H9 (cell line): ENCODE results near the gene OXSR1. TPM values are rescaled to one million over a fixed set of nuclear protein-coding genes. Genes with fewer than 3 reads are reported as not detected.

Source experiments
- DNase-seq: peaks from one replicate; pipeline ENCODE4 v3.0.0-alpha.2; 2017
- H2AFZ ChIP-seq: one replicate; pipeline ENCODE4 v1.6.1; 2013; ENCODE audit warnings: mild to moderate bottlenecking, low read length, control low read depth, moderate library complexity
- H2AK5ac ChIP-seq: 2 replicates; pipeline ENCODE4 v1.6.1; 2013; ENCODE audit warnings: low read length, control low read depth, mixed read lengths; ENCODE audit not compliant: insufficient read length
- H2BK120ac ChIP-seq: one replicate; pipeline ENCODE4 v1.6.1; 2013; ENCODE audit warnings: low read depth, mild to moderate bottlenecking, low read length, control low read depth, inconsistent platforms; ENCODE audit not compliant: poor library complexity, severe bottlenecking
- H2BK12ac ChIP-seq: 2 replicates; pipeline ENCODE4 v1.6.1; 2013; ENCODE audit warnings: low read length, control low read depth, mixed read lengths, low read depth; ENCODE audit not compliant: insufficient read length
- H2BK15ac ChIP-seq: 2 replicates; pipeline ENCODE4 v1.6.1; 2013; ENCODE audit warnings: low read depth, low read length, control low read depth
- H2BK20ac ChIP-seq: one replicate; pipeline ENCODE4 v1.6.1; 2013; ENCODE audit warnings: low read depth, mild to moderate bottlenecking, low read length, control low read depth, inconsistent platforms; ENCODE audit not compliant: poor library complexity, severe bottlenecking
- H2BK5ac ChIP-seq: 2 replicates; pipeline ENCODE4 v1.6.1; 2013; ENCODE audit warnings: low read length, control low read depth, mixed read lengths; ENCODE audit not compliant: insufficient read length
- H3K14ac ChIP-seq: 2 replicates; pipeline ENCODE4 v1.6.1; 2013; ENCODE audit warnings: low read length, control low read depth; ENCODE audit not compliant: insufficient read depth
- H3K18ac ChIP-seq: 2 replicates; pipeline ENCODE4 v1.6.1; 2013; ENCODE audit warnings: low read depth, mild to moderate bottlenecking, mixed read lengths, low read length, control low read depth; ENCODE audit not compliant: insufficient read length
- H3K23ac ChIP-seq: 2 replicates; pipeline ENCODE4 v1.6.1; 2013; ENCODE audit warnings: low read length, control low read depth, mixed read lengths, low read depth; ENCODE audit not compliant: insufficient read length
- H3K23me2 ChIP-seq: 2 replicates; pipeline ENCODE4 v1.6.1; 2013; ENCODE audit warnings: low read depth, mild to moderate bottlenecking, mixed read lengths, low read length, control low read depth; ENCODE audit not compliant: insufficient read length, poor library complexity, severe bottlenecking
- H3K27ac ChIP-seq: 2 replicates; pipeline ENCODE4 v1.5.1; 2013; ENCODE audit warnings: low read length, control low read depth, mixed read lengths, low read depth; ENCODE audit not compliant: insufficient read length
- H3K27me3 ChIP-seq: 2 replicates; pipeline ENCODE4 v1.6.1; 2013; ENCODE audit warnings: low read length, control low read depth, inconsistent platforms; ENCODE audit not compliant: insufficient read depth
- H3K4ac ChIP-seq: 2 replicates; pipeline ENCODE4 v1.6.1; 2013; ENCODE audit warnings: low read depth, mild to moderate bottlenecking, control low read depth, inconsistent platforms, low read length, moderate library complexity
- H3K4me1 ChIP-seq: 2 replicates; pipeline ENCODE4 v1.6.1; 2013; ENCODE audit warnings: low read length, control low read depth, inconsistent platforms; ENCODE audit not compliant: insufficient read depth
- H3K4me2 ChIP-seq: 2 replicates; pipeline ENCODE4 v1.6.1; 2013; ENCODE audit warnings: low read length, control low read depth, mixed read lengths; ENCODE audit not compliant: insufficient read length, insufficient read depth
- H3K56ac ChIP-seq: 2 replicates; pipeline ENCODE4 v1.6.1; 2013; ENCODE audit warnings: low read depth, mild to moderate bottlenecking, mixed read lengths, low read length, control low read depth; ENCODE audit not compliant: insufficient read length
- H3K79me1 ChIP-seq: 2 replicates; pipeline ENCODE4 v1.6.1; 2013; ENCODE audit warnings: low read depth, mild to moderate bottlenecking, moderate library complexity, low read length, control low read depth, inconsistent platforms; ENCODE audit not compliant: insufficient read depth, poor library complexity, severe bottlenecking
- H3K79me2 ChIP-seq: 2 replicates; pipeline ENCODE4 v1.6.1; 2013; ENCODE audit warnings: low read length, control low read depth, inconsistent platforms; ENCODE audit not compliant: insufficient read depth
- H3K9ac ChIP-seq: 2 replicates; pipeline ENCODE4 v1.6.1; 2013; ENCODE audit warnings: low read length, control low read depth, mixed read lengths; ENCODE audit not compliant: insufficient read length; ENCODE audit errors: extremely low read depth
- H3K9me3 ChIP-seq: one replicate; pipeline ENCODE4 v1.6.1; 2013; ENCODE audit warnings: low read depth, low read length, inconsistent platforms; ENCODE audit not compliant: control insufficient read depth
- H3T11ph ChIP-seq: one replicate; pipeline ENCODE4 v1.6.1; 2013; ENCODE audit warnings: mild to moderate bottlenecking, low read length, control low read depth, inconsistent platforms
- H4K20me1 ChIP-seq: one replicate; pipeline ENCODE4 v1.6.1; 2013; ENCODE audit not compliant: control insufficient read depth, insufficient read length, insufficient read depth
- H4K5ac ChIP-seq: 2 replicates; pipeline ENCODE4 v1.6.1; 2013; ENCODE audit warnings: low read depth, mild to moderate bottlenecking, mixed read lengths, low read length, control low read depth; ENCODE audit not compliant: insufficient read length
- H4K8ac ChIP-seq: replicated peaks from 2 replicates; pipeline ENCODE4 v1.6.1; 2013; ENCODE audit warnings: low read length, control low read depth, mixed read lengths, low read depth; ENCODE audit not compliant: insufficient read length
- H4K91ac ChIP-seq: 2 replicates; pipeline ENCODE4 v1.6.1; 2013; ENCODE audit warnings: low read depth, mild to moderate bottlenecking, moderate library complexity, mixed read lengths, low read length, control low read depth; ENCODE audit not compliant: insufficient read length
- H3K27ac Mint-ChIP-seq, 3 experiments: 2 replicates in 2 of 3; 3 replicates in 1 of 3; pipeline ENCODE4 v1.8.0; 2020 to 2021; ENCODE audit warnings: mixed read lengths in 3 of 3, mild to moderate bottlenecking in 1 of 3, moderate library complexity in 1 of 3
- H3K27me3 Mint-ChIP-seq: 2 replicates; pipeline ENCODE4 v1.8.0; 2021; ENCODE audit warnings: low read depth, mild to moderate bottlenecking, moderate library complexity, mixed read lengths
- H3K36me3 Mint-ChIP-seq, 3 experiments: 2 replicates in 2 of 3; 3 replicates in 1 of 3; pipeline ENCODE4 v1.8.0; 2020 to 2021; ENCODE audit warnings: low read depth in 3 of 3, mixed read lengths in 3 of 3; ENCODE audit not compliant: insufficient read depth in 1 of 3
- H3K4me1 Mint-ChIP-seq, 2 experiments: 2 replicates each; pipeline ENCODE4 v1.8.0; 2020; ENCODE audit warnings: mixed read lengths in 2 of 2
- H3K4me3 Mint-ChIP-seq, 2 experiments: 2 replicates in 1 of 2; 3 replicates in 1 of 2; pipeline ENCODE4 v1.8.0; 2020 to 2021; ENCODE audit warnings: mild to moderate bottlenecking in 2 of 2, mixed read lengths in 2 of 2, moderate library complexity in 1 of 2
- H3K9me3 Mint-ChIP-seq, 2 experiments: 2 replicates in 1 of 2; 3 replicates in 1 of 2; pipeline ENCODE4 v1.8.0; 2020; ENCODE audit warnings: mild to moderate bottlenecking in 2 of 2, mixed read lengths in 2 of 2, moderate library complexity in 1 of 2
- WGBS: extraction: QIAGEN DNeasy Blood & Tissue Kit; methylation state at CpG from one replicate; pipeline ENCODE4 v1.1.7; 2013; ENCODE audit warnings: missing lambda C conversion rate, low lambda C conversion rate, mixed read lengths; ENCODE audit not compliant: insufficient read length; ENCODE audit errors: extremely low coverage; 5-methylcytosine and 5-hydroxymethylcytosine counted together
- total RNA-seq: library from RNA; stranded (reverse); gene quantifications from 2 replicates; pipeline ENCODE4 v1.2.1, GENCODE V29; 2021
- TF ChIP-seq, protein P1 (sequence below): fragments of 200-600 bp; sonication (generic); conservative IDR thresholded peaks from 3 replicates; pipeline ENCODE4 v1.8.0; 2021; ENCODE audit warnings: antibody characterized with exemption, mild to moderate bottlenecking

The OXSR1 gene
- total RNA-seq, 1 experiment from 2014 or later = 54.1 TPM

DNA sequence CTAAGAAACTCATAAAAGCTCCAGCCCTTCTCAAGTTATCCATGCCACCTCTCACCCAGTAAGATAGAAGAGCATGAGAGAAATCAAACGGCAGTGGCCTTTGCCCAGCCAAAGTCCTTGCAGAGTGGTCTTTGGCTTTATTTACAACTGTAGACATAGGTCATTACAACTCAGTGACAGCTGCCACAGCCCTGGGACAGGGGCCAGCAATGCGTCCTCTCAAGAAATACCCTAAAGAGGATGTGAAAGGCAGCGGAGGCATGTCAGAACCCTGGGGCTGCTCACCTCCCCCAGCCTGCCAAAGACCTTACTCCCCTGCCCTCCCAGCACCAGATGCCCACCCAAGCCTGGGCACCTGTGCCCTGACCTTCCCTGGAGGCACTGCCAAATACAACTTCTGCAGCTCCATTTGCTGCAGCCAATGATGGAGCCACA, 34.7 kb upstream of the OXSR1 start:
- H3K18ac ChIP-seq = no peak overlapping the region
- no peaks in the 10 kb centered on the region for H4K20me1 ChIP-seq
- no peaks in the 10 kb centered on the region for H3K9me3 ChIP-seq
- DNase-seq = no peak
- no peak overlapping the region for H3K27ac ChIP-seq
- WGBS = no CpG with 5 or more reads among the region's 3 CpGs
- no peak overlapping the region for H4K5ac ChIP-seq
- no peak overlapping the region for H3K23ac ChIP-seq
- no peak overlapping the region for H2BK20ac ChIP-seq
- H4K91ac ChIP-seq = no peak overlapping the region
- no peak overlapping the region for H3K4me3 Mint-ChIP-seq
- H2BK5ac ChIP-seq = no peak overlapping the region
- H3K4me2 ChIP-seq = no peak overlapping the region
- no peaks in the 10 kb centered on the region for H3K79me1 ChIP-seq
- no peaks in the 10 kb centered on the region for H3K27me3 ChIP-seq
- H3K79me2 ChIP-seq = no peaks in the 10 kb centered on the region
- no peak overlapping the region for H2AFZ ChIP-seq
- peaks cover 10 to 11% of the 10 kb centered on the region in 2 experiments for H3K4me1 Mint-ChIP-seq
- no peak overlapping the region for H4K8ac ChIP-seq
- 0 out of 7 replicates have a peak overlapping the region, but pooled peaks of 1 of the 3 experiments have one; percentile 44 for H3K27ac Mint-ChIP-seq
- no peak overlapping the region for H2BK15ac ChIP-seq
- no peak overlapping the region for H2BK120ac ChIP-seq
- no peak overlapping the region for H3K4ac ChIP-seq
- no peak overlapping the region for H2BK12ac ChIP-seq
- no peak overlapping the region for H3T11ph ChIP-seq
- H3K14ac ChIP-seq = no peak overlapping the region
- TF ChIP-seq, protein P1, sequence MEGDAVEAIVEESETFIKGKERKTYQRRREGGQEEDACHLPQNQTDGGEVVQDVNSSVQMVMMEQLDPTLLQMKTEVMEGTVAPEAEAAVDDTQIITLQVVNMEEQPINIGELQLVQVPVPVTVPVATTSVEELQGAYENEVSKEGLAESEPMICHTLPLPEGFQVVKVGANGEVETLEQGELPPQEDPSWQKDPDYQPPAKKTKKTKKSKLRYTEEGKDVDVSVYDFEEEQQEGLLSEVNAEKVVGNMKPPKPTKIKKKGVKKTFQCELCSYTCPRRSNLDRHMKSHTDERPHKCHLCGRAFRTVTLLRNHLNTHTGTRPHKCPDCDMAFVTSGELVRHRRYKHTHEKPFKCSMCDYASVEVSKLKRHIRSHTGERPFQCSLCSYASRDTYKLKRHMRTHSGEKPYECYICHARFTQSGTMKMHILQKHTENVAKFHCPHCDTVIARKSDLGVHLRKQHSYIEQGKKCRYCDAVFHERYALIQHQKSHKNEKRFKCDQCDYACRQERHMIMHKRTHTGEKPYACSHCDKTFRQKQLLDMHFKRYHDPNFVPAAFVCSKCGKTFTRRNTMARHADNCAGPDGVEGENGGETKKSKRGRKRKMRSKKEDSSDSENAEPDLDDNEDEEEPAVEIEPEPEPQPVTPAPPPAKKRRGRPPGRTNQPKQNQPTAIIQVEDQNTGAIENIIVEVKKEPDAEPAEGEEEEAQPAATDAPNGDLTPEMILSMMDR = no peak
- no peaks in the 10 kb centered on the region for H3K9me3 Mint-ChIP-seq
- H3K56ac ChIP-seq = no peak overlapping the region
- H3K9ac ChIP-seq = no peak overlapping the region
- no peaks in the 10 kb centered on the region for H3K4me1 ChIP-seq
- H3K27me3 Mint-ChIP-seq = no peaks in the 10 kb centered on the region
- H2AK5ac ChIP-seq = no peak overlapping the region
- no peaks in the 10 kb centered on the region for H3K23me2 ChIP-seq
- peaks cover 43 to 80% (median 54%) of the 10 kb centered on the region in 3 experiments for H3K36me3 Mint-ChIP-seq
